GM12801 (cell line): ENCODE measurements around the gene PRR5L.

Experiments used
- CTCF ChIP-seq: IDR thresholded peaks from one replicate; pipeline ENCODE4 v1.5.1; 2011; ENCODE audit warnings: control low read depth; ENCODE audit not compliant: insufficient read length; ENCODE audit errors: extremely low read depth

The PRR5L gene

DNA sequence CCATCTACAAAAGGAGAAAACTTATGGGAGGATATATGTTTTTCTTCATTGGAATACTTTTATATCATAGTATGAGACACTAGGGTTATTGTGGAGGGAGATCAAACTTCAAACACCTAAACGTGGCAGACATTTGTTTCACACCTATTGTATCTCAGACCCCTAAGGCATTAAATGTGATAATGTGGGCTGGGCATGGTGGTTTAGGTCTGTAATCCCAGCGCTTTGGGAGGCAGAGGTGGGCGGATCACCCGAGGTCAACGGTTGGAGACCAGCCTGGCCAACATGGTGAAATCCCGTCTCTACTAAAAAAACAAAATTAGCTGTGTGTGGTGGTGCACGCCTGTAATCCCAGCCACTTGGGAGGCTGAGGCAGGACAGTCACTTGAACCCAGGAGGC, 75.5 kb downstream of the PRR5L start:
- no peak for TF ChIP-seq CTCF

DNA sequence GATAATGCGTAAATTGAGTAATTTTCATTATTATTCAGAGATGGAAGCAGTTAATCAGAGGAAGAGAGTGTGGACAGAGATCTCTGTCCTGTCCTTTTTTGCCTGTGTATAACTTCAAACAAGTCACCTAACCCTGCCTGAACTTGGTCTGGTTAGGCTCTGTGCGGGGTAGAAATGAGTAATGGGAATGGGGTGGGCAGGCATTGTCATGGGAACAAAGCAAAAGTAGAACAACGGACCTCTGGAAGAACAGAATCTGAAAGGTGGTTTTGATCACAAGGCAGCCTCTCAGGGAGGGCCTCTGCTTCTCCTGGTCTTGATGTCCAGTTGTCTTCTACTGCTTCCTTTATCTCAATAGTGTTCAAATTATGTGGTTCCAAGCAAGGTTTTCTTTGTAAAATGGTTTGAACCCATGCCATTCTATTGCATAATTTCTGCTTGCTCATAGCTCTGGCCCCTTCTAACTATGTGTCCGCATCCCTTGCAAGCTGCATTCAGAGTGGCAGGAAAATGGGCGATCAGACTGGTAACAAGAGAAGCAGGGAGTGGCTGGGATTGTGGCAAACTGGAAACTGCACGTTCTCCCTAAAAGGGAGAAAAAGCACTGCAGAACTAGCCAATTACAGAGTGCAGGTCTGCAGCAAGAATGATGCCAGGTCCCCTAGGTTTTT, 76.1 kb downstream of the PRR5L start:
- no peak for TF ChIP-seq CTCF

GRCh38 chr11:36373016-36374010, 77.2 kb downstream of the PRR5L start:
- no peak for TF ChIP-seq CTCF

GRCh38 chr11:36374726-36375125, 78.6 kb downstream of the PRR5L start:
- TF ChIP-seq CTCF = no peak

GRCh38 chr11:36375353-36376008, 79.4 kb downstream of the PRR5L start:
- no peak for TF ChIP-seq CTCF

DNA sequence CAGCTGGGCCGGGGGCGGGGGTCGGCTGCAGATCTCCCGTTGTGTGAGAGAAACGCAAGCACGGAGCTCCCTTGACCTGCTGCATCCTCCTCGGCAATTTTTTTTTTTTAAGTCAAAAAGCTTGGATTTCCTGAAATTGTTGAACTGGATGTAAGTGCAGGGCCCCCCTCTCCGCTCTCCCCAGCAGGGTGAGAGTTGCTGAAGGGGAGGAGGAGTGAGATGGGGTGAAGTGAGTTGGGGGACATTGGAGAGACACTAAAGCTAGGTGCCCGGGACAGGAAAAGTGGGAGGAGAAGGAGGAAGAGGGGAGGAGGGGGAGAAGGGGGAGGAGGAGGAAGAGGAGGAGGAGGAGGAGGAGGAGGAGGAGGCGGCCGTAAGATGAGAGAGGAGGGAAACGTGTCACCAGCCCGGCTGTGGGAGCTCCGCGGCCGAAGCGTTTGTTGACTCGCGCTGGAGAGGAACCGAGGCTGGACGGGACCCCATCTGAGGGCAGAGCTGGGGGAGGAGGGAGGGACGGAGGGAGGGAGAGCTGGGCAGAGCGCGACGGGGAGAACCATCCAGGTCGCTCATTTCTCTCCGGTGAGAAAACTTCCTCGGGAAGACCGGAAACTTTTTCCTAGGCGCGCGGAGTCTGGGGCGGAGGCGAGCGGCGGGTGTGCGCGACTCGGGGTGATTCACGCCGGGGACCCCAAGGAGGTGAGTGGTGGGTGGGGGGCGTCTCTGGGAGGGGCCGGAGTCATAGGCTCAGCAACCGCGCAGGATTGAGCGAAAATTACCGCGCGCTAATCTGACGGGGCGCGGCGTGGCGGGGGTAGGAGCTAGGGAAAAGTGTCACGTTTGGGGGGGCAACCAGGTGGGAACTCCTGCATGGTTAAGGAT, 80.2 kb downstream of the PRR5L start:
- no peak for TF ChIP-seq CTCF
